BE2C (cell line): Measurements from ENCODE around the gene OPN4. TPM values are rescaled to one million over a fixed set of nuclear protein-coding genes. Genes with fewer than 3 reads are reported as not detected.

ENCODE experiments used
- DNase-seq: peaks from one replicate; pipeline ENCODE4 v3.0.0-alpha.2; 2020
- H3K27me3 ChIP-seq: fragments of 250-450 bp; sonication (Bioruptor Pico); 2 replicates; pipeline ENCODE4 v1.5.1; 2020; ENCODE audit warnings: mild to moderate bottlenecking
- H3K36me3 ChIP-seq: fragments of 250-450 bp; sonication (Bioruptor Pico); 2 replicates; pipeline ENCODE4 v1.5.1; 2020; ENCODE audit warnings: mild to moderate bottlenecking
- H3K4me1 ChIP-seq: fragments of 250-450 bp; sonication (Bioruptor Pico); 2 replicates; pipeline ENCODE4 v1.5.1; 2020
- H3K4me3 ChIP-seq: 2 replicates; pipeline ENCODE4 v1.5.1; 2011; ENCODE audit warnings: low read depth, low read length
- H3K9me3 ChIP-seq: fragments of 250-450 bp; sonication (Bioruptor Pico); 2 replicates; pipeline ENCODE4 v1.5.1; 2020
- polyA plus RNA-seq: library from polyadenylated mRNA; unstranded; fragments of >200 nt; gene quantifications from one replicate; pipeline ENCODE4 v1.2.1, GENCODE V29; 2012; ENCODE audit warnings: low read depth, missing spikeins; ENCODE audit not compliant: insufficient read length, insufficient read depth
- TF ChIP-seq, protein P1 (sequence below): IDR thresholded peaks from 2 replicates; pipeline ENCODE4 v1.5.1; 2012; ENCODE audit warnings: mild to moderate bottlenecking, low read depth, low read length

OPN4 gene, protein sequence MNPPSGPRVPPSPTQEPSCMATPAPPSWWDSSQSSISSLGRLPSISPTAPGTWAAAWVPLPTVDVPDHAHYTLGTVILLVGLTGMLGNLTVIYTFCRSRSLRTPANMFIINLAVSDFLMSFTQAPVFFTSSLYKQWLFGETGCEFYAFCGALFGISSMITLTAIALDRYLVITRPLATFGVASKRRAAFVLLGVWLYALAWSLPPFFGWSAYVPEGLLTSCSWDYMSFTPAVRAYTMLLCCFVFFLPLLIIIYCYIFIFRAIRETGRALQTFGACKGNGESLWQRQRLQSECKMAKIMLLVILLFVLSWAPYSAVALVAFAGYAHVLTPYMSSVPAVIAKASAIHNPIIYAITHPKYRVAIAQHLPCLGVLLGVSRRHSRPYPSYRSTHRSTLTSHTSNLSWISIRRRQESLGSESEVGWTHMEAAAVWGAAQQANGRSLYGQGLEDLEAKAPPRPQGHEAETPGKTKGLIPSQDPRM
- polyA plus RNA-seq: not detected

DNA sequence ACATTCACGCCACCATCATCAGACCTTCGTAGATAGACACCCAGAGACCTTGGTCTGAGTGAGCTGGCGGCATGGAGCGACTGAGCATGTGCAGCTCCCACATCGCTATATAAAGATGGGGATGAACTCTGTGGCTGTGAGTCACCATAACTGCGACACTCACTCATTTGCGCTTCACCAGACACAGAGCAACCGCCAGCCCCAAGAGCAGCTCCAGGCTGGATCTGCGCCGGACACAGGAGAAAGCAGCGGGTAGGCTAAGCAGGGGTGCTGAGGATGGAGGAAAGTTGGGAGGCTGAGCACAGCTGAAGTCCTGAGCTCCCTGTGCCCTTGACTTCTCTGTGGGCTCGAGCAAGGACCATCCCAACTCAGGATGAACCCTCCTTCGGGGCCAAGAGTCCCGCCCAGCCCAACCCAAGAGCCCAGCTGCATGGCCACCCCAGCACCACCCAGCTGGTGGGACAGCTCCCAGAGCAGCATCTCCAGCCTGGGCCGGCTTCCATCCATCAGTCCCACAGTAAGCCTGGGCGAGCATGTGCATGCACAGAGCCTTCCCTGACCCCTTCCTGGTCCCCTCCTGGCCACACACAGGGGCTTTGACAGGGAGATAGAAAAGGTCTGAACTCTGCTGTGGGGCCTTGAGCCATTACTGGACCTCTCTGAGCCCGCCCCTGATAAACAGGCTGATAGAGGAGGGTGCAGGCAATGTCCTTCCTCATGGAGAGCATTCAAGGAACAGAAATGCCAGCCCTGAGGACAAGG, at the start of gene OPN4:
TSS of gene OPN4 (plus strand) at position 137 of the 762 bp plus-strand sequence. CDS start at position 374, 237 bp downstream.
- peak; percentile 60 for DNase-seq
- TF ChIP-seq, protein P1, sequence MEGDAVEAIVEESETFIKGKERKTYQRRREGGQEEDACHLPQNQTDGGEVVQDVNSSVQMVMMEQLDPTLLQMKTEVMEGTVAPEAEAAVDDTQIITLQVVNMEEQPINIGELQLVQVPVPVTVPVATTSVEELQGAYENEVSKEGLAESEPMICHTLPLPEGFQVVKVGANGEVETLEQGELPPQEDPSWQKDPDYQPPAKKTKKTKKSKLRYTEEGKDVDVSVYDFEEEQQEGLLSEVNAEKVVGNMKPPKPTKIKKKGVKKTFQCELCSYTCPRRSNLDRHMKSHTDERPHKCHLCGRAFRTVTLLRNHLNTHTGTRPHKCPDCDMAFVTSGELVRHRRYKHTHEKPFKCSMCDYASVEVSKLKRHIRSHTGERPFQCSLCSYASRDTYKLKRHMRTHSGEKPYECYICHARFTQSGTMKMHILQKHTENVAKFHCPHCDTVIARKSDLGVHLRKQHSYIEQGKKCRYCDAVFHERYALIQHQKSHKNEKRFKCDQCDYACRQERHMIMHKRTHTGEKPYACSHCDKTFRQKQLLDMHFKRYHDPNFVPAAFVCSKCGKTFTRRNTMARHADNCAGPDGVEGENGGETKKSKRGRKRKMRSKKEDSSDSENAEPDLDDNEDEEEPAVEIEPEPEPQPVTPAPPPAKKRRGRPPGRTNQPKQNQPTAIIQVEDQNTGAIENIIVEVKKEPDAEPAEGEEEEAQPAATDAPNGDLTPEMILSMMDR: no peak
- peaks cover 4% of the 10 kb centered on the region for H3K4me1 ChIP-seq

DNA sequence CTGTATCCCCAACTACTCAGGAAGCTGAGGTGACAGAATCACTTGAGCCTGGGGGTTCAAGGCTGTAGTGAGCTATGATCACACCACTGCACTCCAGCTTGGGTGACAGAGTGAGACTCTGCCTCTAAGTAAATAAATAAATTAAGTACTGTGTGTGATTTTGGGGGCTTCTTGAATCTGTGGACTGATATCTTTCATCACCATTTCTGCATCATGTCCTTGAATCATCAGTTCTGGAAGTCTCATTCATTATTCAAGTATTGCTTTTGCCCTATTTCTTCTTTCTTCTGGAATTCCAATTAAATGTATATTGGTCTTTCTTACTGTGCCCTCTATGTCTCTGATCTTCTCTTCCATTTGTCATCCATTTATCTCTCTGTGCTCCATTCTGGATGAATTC, 46.7 kb upstream of the OPN4 start:
- Histone ChIP-seq H3K4me3 (no peak overlapping the region), H3K27me3 (no peaks in the 10 kb centered on the region), H3K9me3 (no peaks in the 10 kb centered on the region), H3K4me1 (no peaks in the 10 kb centered on the region), H3K36me3 (no peaks in the 10 kb centered on the region)
- TF ChIP-seq, protein P1: no peak
- no peak for DNase-seq

More for the DNA sequence above, at the start of gene OPN4:
- Histone ChIP-seq H3K9me3 (no peaks in the 10 kb centered on the region), H3K36me3 (no peaks in the 10 kb centered on the region), H3K4me3 (no peak within 1 kb of the TSS), H3K27me3 (no peaks in the 10 kb centered on the region)

DNA sequence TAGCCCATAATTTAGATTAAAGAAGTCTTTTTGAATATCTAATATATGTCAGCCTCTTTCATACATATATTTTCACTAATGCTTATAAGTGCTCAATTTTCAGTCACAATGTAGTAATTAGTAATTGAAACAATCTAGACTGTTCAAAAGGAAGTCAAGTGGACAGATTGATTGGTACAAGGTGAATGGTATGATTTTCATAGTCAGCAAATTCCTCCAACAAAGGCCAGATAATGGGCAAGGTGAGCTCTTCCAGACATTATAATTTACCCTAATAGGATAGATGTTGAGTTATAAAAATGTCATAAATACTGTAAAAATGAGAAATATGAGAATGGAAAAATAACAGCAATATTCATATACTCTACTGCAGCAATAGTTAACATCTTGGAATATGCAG, 44.4 kb upstream of the OPN4 start:
- no peak for DNase-seq
- Histone ChIP-seq H3K4me3 (no peak overlapping the region), H3K27me3 (no peaks in the 10 kb centered on the region), H3K36me3 (no peaks in the 10 kb centered on the region), H3K4me1 (no peaks in the 10 kb centered on the region), H3K9me3 (no peaks in the 10 kb centered on the region)
- TF ChIP-seq, protein P1: no peak

DNA sequence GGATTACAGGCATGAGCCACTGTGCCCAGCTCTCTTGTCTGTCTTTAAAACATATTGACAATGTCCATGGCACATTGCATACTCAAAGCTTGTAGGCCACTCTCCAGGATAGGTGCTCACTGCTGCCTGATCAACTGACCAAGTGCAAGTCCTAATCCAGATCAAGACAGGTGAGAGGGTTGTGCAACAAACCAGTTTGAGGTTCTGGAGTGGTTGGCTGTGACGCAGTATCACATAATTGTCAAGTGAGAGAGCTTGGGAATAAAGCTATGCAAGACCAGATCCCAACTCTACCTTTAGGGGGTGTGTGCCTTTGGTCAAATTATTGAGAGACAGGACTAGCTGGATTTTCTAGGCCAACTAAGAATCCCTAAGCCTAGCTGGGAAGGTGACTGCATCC, 43.0 kb upstream of the OPN4 start:
- Histone ChIP-seq H3K4me1 (no peaks in the 10 kb centered on the region), H3K9me3 (no peaks in the 10 kb centered on the region), H3K27me3 (no peaks in the 10 kb centered on the region), H3K36me3 (no peaks in the 10 kb centered on the region), H3K4me3 (no peak overlapping the region)
- TF ChIP-seq, protein P1: no peak
- DNase-seq: no peak

DNA sequence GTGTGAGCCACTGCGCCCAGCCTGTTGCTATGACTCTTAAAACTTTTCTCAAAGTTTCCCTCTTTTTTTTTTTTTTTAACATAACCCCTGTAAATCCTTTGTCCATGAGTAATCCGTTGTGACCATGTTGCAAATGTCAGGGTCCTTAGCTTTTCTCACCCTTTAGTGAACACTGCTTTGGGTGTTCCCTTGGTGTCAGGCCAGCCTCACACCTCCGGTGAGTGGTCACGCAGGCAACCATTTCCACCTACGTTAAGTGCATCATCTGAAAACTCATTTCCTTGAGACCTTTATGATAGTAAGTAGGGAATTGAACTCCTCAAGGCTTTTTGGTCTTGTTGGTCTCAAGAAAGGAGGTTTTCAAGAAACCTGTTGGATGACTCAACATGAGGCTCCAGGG, 41.3 kb upstream of the OPN4 start:
- Histone ChIP-seq H3K36me3 (no peaks in the 10 kb centered on the region), H3K9me3 (no peaks in the 10 kb centered on the region), H3K4me3 (no peak overlapping the region), H3K4me1 (no peaks in the 10 kb centered on the region), H3K27me3 (no peaks in the 10 kb centered on the region)
- TF ChIP-seq, protein P1: no peak
- DNase-seq: no peak
